HG03432 (cell line): Measurements from ENCODE around the gene XBP1.
"Not testable (repeated sequence)": the region's sequence is repeated elsewhere in the genome, so short reads cannot be mapped to it uniquely, and the experiment has no call there.

ENCODE experiments used
- ATAC-seq: cut with Tn5 transposase; IDR thresholded peaks from one replicate; pipeline ENCODE4 v1.9.1; 2021; ENCODE audit warnings: mild to moderate bottlenecking, moderate library complexity; ENCODE audit not compliant: unreplicated experiment

Gene XBP1

GRCh38 chr22:28800308-28801041, at the start of gene XBP1:
Gene XBP1, minus strand, starts transcription at chr22:28800569.
- ATAC-seq: peak; percentile 88

- no peak for ATAC-seq
These were observed 46.6 kb upstream of the XBP1 start for GRCh38 chr22:28846994-28847393.

- ATAC-seq: not testable (repeated sequence)
These were observed 43.9 kb upstream of the XBP1 start for GRCh38 chr22:28844277-28844676.

- no peak for ATAC-seq
These were observed 43.3 kb upstream of the XBP1 start for GRCh38 chr22:28843633-28844032.

- ATAC-seq: no peak
These were observed 40.7 kb upstream of the XBP1 start for GRCh38 chr22:28841111-28841510.

GRCh38 chr22:28838971-28839370, 38.6 kb upstream of the XBP1 start:
- no peak for ATAC-seq

- ATAC-seq: no peak
These were observed 37.3 kb upstream of the XBP1 start for GRCh38 chr22:28837640-28838039.

GRCh38 chr22:28835630-28836189, 35.3 kb upstream of the XBP1 start:
- ATAC-seq: no peak

GRCh38 chr22:28833276-28833923, 33.0 kb upstream of the XBP1 start:
- ATAC-seq: no peak

GRCh38 chr22:28832731-28833130, 32.4 kb upstream of the XBP1 start:
- no peak for ATAC-seq

- ATAC-seq: no peak
These were observed 31.0 kb upstream of the XBP1 start for GRCh38 chr22:28831140-28832072.

GRCh38 chr22:28830441-28830840, 30.1 kb upstream of the XBP1 start:
- no peak for ATAC-seq

- no peak for ATAC-seq
These were observed 29.2 kb upstream of the XBP1 start for GRCh38 chr22:28829358-28830181.

- ATAC-seq: no peak
These were observed 26.6 kb upstream of the XBP1 start for GRCh38 chr22:28826921-28827320.

- not testable (repeated sequence) for ATAC-seq
These were observed 26.1 kb upstream of the XBP1 start for GRCh38 chr22:28826430-28826829.

- ATAC-seq: not testable (repeated sequence)
These were observed 24.1 kb upstream of the XBP1 start for GRCh38 chr22:28824455-28824854.

- ATAC-seq: no peak
These were observed 22.7 kb upstream of the XBP1 start for GRCh38 chr22:28822930-28823551.

GRCh38 chr22:28821452-28821851, 21.1 kb upstream of the XBP1 start:
- no peak for ATAC-seq

- ATAC-seq: no peak
These were observed 20.5 kb upstream of the XBP1 start for GRCh38 chr22:28820885-28821284.
